ENCODE measurements around the gene MRPS27. TPM values are rescaled to one million over a fixed set of nuclear protein-coding genes. Genes with fewer than 3 reads are reported as not detected.
A peak's percentile ranks its signal among the peaks of the same experiment; 100 is the strongest.

Gene MRPS27
- total RNA-seq, 1 donor from 2014 or later: 37.0 TPM

DNA sequence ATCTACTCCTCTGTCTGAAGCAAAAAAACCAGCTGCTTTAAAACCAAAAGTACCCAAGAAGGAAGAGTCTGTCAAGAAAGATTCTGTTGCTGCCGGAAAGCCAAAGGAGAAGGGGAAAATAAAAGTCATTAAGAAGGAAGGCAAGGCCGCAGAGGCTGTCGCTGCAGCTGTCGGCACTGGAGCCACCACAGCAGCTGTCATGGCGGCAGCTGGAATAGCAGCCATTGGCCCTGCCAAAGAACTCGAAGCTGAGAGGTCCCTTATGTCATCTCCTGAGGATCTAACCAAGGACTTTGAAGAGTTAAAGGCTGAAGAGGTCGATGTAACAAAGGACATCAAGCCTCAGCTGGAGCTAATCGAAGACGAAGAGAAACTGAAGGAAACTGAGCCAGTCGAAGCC lies 124.5 kb downstream of the MRPS27 start:
- Mint-ChIP-seq H3K4me1 (ENCODE audit: low read depth, unreplicated experiment) (peaks cover 19% of the 10 kb centered on the region), H3K27ac (ENCODE audit: unreplicated experiment) (no peak overlapping the region), H3K36me3 (ENCODE audit: low read depth, unreplicated experiment) (peaks cover 71% of the 10 kb centered on the region), H3K4me3 (ENCODE audit: unreplicated experiment) (no peak overlapping the region), H3K9me3 (ENCODE audit: unreplicated experiment) (peaks cover 2% of the 10 kb centered on the region), H3K27me3 (ENCODE audit: low read depth, unreplicated experiment) (no peaks in the 10 kb centered on the region)
- H4K20me1 ChIP-seq (ENCODE audit: insufficient read depth, low read length): peaks cover 97% of the 10 kb centered on the region
- no peak overlapping the region for H3K9ac ChIP-seq (ENCODE audit: low read length)
- H3K36me3 ChIP-seq (ENCODE audit: insufficient read depth, low read length): peaks cover 91% of the 10 kb centered on the region
- TF ChIP-seq, protein P1, sequence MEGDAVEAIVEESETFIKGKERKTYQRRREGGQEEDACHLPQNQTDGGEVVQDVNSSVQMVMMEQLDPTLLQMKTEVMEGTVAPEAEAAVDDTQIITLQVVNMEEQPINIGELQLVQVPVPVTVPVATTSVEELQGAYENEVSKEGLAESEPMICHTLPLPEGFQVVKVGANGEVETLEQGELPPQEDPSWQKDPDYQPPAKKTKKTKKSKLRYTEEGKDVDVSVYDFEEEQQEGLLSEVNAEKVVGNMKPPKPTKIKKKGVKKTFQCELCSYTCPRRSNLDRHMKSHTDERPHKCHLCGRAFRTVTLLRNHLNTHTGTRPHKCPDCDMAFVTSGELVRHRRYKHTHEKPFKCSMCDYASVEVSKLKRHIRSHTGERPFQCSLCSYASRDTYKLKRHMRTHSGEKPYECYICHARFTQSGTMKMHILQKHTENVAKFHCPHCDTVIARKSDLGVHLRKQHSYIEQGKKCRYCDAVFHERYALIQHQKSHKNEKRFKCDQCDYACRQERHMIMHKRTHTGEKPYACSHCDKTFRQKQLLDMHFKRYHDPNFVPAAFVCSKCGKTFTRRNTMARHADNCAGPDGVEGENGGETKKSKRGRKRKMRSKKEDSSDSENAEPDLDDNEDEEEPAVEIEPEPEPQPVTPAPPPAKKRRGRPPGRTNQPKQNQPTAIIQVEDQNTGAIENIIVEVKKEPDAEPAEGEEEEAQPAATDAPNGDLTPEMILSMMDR (IDR thresholded peaks at IDR 0.05; ENCODE audit: insufficient read depth, low read depth, low read length): no peak
- no peak for TF ChIP-seq EZH2 (IDR thresholded peaks at IDR 0.05; ENCODE audit: insufficient read depth, low read length)
- no peaks in the 10 kb centered on the region for H3K27me3 ChIP-seq (ENCODE audit: insufficient read depth, low read length)
- H3K4me2 ChIP-seq (ENCODE audit: low read length): no peak overlapping the region
- no peak overlapping the region for H3K4me3 ChIP-seq (ENCODE audit: insufficient read depth, low read depth, low read length)
- H3K4me1 ChIP-seq (ENCODE audit: insufficient read depth, low read length): no peaks in the 10 kb centered on the region
- H3K79me2 ChIP-seq (ENCODE audit: insufficient read depth, low read length): peaks cover 95% of the 10 kb centered on the region
- H3K9me3 ChIP-seq (ENCODE audit: insufficient read depth, low read depth, low read length): no peaks in the 10 kb centered on the region
- DNase-seq (ENCODE audit: low read depth): no peak
- FAIRE-seq: no peak
- H2AFZ ChIP-seq (ENCODE audit: low read depth, low read length): no peak overlapping the region
- H3K27ac ChIP-seq (ENCODE audit: low read depth, low read length): no peak overlapping the region

DNA sequence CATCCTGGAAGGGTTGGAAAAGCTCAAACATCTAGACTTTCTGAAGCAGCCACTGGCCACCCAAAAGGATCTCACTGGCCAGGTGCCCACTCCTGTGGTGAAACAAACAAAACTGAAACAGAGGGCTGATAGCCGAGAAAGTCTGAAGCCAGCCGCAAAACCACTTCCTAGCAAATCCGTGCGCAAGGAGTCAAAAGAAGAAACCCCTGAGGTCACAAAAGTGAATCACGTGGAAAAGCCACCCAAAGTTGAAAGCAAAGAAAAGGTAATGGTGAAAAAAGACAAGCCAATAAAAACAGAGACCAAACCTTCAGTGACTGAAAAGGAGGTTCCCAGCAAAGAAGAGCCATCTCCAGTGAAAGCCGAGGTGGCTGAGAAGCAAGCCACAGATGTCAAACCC lies 125.2 kb downstream of the MRPS27 start:
- H3K4me2 ChIP-seq (ENCODE audit: low read length): no peak overlapping the region
- no peak overlapping the region for H3K27ac ChIP-seq (ENCODE audit: low read depth, low read length)
- peaks cover 91% of the 10 kb centered on the region for H3K36me3 ChIP-seq (ENCODE audit: insufficient read depth, low read length)
- H3K27me3 ChIP-seq (ENCODE audit: insufficient read depth, low read length): no peaks in the 10 kb centered on the region
- no peak overlapping the region for H3K27ac Mint-ChIP-seq (ENCODE audit: unreplicated experiment)
- H3K36me3 Mint-ChIP-seq (ENCODE audit: low read depth, unreplicated experiment): peaks cover 72% of the 10 kb centered on the region
- FAIRE-seq: no peak
- H3K9ac ChIP-seq (ENCODE audit: low read length): no peak overlapping the region
- H3K4me1 ChIP-seq (ENCODE audit: insufficient read depth, low read length): no peaks in the 10 kb centered on the region
- H3K27me3 Mint-ChIP-seq (ENCODE audit: low read depth, unreplicated experiment): no peaks in the 10 kb centered on the region
- H2AFZ ChIP-seq (ENCODE audit: low read depth, low read length): no peak overlapping the region
- peaks cover 95% of the 10 kb centered on the region for H3K79me2 ChIP-seq (ENCODE audit: insufficient read depth, low read length)
- peaks cover 25% of the 10 kb centered on the region for H3K4me1 Mint-ChIP-seq (ENCODE audit: low read depth, unreplicated experiment)
- H3K9me3 Mint-ChIP-seq (ENCODE audit: unreplicated experiment): peaks cover 4% of the 10 kb centered on the region
- H4K20me1 ChIP-seq (ENCODE audit: insufficient read depth, low read length): peaks cover 95% of the 10 kb centered on the region
- H3K4me3 Mint-ChIP-seq (ENCODE audit: unreplicated experiment): no peak overlapping the region
- no peak for DNase-seq (ENCODE audit: low read depth)
- no peaks in the 10 kb centered on the region for H3K9me3 ChIP-seq (ENCODE audit: insufficient read depth, low read depth, low read length)
- H3K4me3 ChIP-seq (ENCODE audit: insufficient read depth, low read depth, low read length): no peak overlapping the region
- TF ChIP-seq, protein P1 (IDR thresholded peaks at IDR 0.05; ENCODE audit: insufficient read depth, low read depth, low read length): no peak
- no peak for TF ChIP-seq EZH2 (IDR thresholded peaks at IDR 0.05; ENCODE audit: insufficient read depth, low read length)

DNA sequence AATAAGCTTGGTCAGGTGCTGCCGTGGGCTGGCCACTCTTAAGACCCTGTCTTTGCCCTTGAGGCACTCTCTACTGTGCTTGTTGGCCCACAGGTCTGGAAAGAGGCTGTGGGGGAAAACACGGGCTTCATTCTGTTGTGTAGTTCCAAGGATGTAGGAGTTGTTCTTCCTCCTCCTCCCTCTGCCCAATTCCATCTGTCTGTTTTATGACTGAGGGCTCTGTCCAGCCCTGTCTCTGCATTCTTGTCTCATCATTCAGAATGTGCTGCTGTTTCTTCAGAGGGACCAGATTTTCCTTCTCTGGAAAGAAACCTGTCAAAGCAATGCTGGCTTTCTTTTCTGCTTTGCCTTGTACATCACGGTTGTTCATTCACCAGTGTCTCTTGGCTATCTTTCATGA lies 128.6 kb downstream of the MRPS27 start:
- no peak for DNase-seq (ENCODE audit: low read depth)
- no peak overlapping the region for H2AFZ ChIP-seq (ENCODE audit: low read depth, low read length)
- H3K27me3 Mint-ChIP-seq (ENCODE audit: low read depth, unreplicated experiment): no peaks in the 10 kb centered on the region
- H3K27ac Mint-ChIP-seq (ENCODE audit: unreplicated experiment): peak overlapping the region; percentile 34
- H3K9me3 Mint-ChIP-seq (ENCODE audit: unreplicated experiment): peaks cover 5% of the 10 kb centered on the region
- no peak overlapping the region for H3K9ac ChIP-seq (ENCODE audit: low read length)
- no peak for TF ChIP-seq EZH2 (IDR thresholded peaks at IDR 0.05; ENCODE audit: insufficient read depth, low read length)
- TF ChIP-seq, protein P1 (IDR thresholded peaks at IDR 0.05; ENCODE audit: insufficient read depth, low read depth, low read length): no peak
- no peaks in the 10 kb centered on the region for H3K27me3 ChIP-seq (ENCODE audit: insufficient read depth, low read length)
- H3K4me1 Mint-ChIP-seq (ENCODE audit: low read depth, unreplicated experiment): peaks cover 45% of the 10 kb centered on the region
- peaks cover 83% of the 10 kb centered on the region for H3K36me3 ChIP-seq (ENCODE audit: insufficient read depth, low read length)
- no peaks in the 10 kb centered on the region for H3K9me3 ChIP-seq (ENCODE audit: insufficient read depth, low read depth, low read length)
- H3K4me3 Mint-ChIP-seq (ENCODE audit: unreplicated experiment): no peak overlapping the region
- no peak overlapping the region for H3K4me3 ChIP-seq (ENCODE audit: insufficient read depth, low read depth, low read length)
- H3K27ac ChIP-seq (ENCODE audit: low read depth, low read length): no peak overlapping the region
- H3K79me2 ChIP-seq (ENCODE audit: insufficient read depth, low read length): peaks cover 94% of the 10 kb centered on the region
- H3K4me1 ChIP-seq (ENCODE audit: insufficient read depth, low read length): peaks cover 3% of the 10 kb centered on the region
- no peak for FAIRE-seq
- no peak overlapping the region for H3K4me2 ChIP-seq (ENCODE audit: low read length)
- H3K36me3 Mint-ChIP-seq (ENCODE audit: low read depth, unreplicated experiment): peaks cover 62% of the 10 kb centered on the region
- H4K20me1 ChIP-seq (ENCODE audit: insufficient read depth, low read length): peaks cover 90% of the 10 kb centered on the region
